NCI-H2227 (cell line): ENCODE results near the gene PRKCE.

ENCODE experiments used
- DNase-seq: peaks from one replicate; lab custom pipeline; 2025; ENCODE audit not compliant: unreplicated experiment; lab: John Stamatoyannopoulos, UW

The PRKCE gene

GRCh38 chr2:46091961-46092667, 440.6 kb downstream of the PRKCE start:
- no peak for DNase-seq

GRCh38 chr2:46094689-46095088, 443.2 kb downstream of the PRKCE start:
- no peak for DNase-seq

DNA sequence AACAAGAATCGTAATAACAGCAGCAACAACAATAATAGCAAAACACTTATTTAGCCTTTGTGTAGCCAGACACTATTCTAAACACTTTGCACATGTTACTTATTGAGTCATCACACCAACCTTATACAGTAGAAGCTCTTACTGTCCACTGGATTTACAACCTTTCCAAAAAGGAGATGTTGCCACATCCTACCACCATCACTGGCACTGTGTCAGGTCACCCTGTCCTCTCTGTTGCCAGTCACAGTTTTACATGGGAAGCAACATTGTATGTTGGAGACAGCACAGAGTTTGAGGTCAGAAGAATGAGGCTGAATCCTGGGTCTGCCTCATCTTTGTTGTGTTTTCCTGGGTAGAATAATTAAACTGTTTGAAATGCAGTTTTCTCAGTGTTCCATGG, 444.4 kb downstream of the PRKCE start:
- no peak for DNase-seq

DNA sequence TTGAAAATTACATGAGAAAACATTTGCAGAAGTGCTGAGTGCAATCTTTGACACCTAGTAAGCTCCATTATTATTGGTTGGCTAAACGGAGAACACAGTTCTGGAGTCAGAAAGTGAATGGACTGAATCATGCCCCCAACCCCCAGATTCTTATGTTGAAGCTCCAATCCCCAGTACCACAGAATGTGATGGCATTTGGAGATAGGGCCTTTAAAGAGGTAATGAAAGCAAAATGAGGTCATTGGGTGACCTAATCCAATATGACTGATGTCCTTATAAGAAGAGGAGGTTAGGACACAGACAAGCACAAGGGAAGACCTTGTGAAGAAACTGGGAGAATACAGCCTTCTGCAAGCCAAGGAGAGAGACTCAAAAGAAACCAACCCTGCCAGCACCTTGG, 444.8 kb downstream of the PRKCE start:
- no peak for DNase-seq

GRCh38 chr2:46097714-46098480, 446.4 kb downstream of the PRKCE start:
- no peak for DNase-seq

- DNase-seq, result no peak
These were observed 447.2 kb downstream of the PRKCE start for GRCh38 chr2:46098621-46099062.

DNA sequence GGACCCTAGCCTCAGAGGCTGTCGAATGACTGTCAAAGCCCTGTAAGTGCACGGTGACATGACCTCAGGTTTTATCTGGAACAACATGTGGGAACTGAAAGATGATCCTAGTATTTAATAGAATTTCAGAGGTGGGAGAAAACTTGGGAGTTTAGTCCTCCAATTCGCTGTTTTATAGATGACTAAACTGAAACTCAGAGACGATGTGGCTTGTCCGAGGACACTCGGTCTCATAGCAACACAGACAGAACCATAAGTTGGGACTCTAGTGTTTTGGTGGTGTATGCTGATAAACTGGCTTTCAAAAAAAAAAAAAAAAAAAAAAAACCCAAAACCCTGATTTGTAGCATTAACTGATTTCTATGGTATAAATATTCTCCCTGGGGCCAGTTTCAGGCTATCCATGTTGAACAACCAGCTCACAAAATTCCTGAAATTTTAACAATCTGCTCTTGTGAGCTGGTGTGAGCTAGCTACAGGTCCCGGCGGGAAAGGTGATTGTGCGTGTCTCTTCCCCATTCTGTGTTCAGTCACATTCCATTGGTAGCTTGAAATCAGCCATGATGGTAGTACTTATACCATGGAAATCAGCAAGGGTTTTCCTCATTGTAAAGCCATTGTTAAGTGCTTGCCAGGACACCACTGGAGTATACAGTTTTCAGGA, 450.2 kb downstream of the PRKCE start:
- no peak for DNase-seq

DNA sequence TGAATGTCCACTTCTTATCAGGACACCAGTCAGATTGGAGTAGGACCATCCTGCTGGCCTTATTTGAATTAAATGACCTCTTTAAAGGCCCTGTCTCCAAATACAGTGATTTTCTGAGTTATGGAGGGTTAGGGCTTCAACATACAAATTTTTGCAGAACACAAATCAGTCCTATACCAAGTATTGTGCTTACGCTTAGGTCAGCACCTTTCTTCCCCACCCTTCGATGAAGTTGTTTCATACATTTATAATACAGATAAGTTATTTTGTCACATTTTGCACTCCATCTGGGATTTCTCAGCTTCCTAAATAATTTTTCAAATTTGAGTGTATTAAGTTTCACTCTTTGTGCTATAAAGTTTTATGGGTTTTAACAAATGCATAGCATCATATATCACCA, 455.2 kb downstream of the PRKCE start:
- no peak for DNase-seq

GRCh38 chr2:46114996-46115395, 463.5 kb downstream of the PRKCE start:
- no peak for DNase-seq

DNA sequence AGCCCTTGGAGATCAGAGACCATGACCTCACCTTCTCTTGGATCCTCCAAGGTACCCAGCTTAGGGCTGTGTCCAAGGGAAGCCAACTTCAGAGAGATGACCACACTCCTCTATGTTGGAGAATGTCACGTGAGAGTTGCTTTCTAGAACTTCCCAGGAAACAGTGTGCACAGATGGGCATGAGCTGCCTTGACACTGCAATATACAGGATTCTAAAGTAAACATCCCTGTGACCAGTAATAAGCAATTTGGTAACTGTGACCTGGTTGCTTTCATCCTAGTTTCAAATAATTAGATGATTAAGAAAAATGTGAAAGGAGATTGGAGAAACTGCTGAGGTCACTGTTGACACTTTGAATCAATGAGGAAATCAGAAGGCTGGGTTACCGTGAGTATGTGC, 464.7 kb downstream of the PRKCE start:
- DNase-seq, result no peak

GRCh38 chr2:46116553-46116991, 465.1 kb downstream of the PRKCE start:
- DNase-seq, result no peak

DNA sequence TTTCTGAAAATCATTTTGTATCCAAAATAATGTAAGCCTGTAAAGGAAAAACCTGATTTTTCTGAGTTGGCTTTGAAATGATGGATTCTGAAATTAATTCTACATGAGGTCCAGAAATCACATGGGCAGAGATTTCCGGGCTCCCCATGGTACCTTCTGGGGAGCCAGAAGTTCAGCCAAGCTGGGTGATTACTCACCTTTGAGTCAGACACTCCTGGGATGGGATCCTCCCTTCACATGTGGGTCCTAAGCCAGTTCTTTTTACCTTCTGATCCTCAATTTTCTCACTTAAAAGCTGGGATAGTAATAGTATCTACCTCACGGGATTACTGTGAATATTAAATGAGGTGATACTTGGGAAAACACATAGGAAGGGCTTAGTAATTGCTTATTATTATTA, 465.9 kb downstream of the PRKCE start:
- no peak for DNase-seq

DNA sequence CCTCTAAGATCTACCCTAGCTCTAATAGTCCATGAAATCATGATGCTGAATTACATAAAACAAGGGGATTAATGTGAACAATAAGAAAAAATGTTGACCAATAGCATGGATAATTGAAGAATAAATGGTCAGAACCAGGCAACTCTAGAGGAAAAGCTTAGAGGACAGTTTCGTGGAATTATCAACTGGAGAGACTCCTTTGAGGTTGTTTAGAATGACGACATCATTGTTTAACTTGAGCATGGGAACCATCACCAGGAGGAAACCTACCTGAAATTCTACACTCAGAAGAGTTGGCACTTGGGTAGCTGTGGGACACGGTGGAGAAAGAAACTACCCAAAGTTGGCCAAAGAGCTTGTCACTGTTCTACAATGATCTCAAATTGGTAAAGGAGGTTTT, 466.5 kb downstream of the PRKCE start:
- DNase-seq, result no peak

GRCh38 chr2:46118656-46119371, 467.3 kb downstream of the PRKCE start:
- no peak for DNase-seq

DNA sequence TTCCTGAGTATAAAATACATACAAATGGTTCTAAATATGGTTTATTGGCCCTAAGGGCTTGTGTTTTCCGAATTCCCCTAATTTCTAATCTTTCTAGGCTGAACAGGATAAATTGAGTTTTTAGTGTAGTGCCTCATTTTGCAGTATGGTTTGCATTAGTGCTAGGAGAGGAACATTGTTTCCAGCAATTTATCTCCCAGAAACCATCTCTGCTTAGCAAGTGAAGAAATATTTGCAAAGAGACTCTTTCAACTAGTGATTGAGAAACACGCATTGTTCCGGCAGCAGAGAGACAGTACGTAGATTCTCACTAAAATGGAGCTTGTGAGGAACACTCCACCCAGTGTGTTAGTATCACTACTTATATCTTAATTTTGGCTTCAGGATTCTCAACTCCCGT, 468.0 kb downstream of the PRKCE start:
- DNase-seq, result no peak

DNA sequence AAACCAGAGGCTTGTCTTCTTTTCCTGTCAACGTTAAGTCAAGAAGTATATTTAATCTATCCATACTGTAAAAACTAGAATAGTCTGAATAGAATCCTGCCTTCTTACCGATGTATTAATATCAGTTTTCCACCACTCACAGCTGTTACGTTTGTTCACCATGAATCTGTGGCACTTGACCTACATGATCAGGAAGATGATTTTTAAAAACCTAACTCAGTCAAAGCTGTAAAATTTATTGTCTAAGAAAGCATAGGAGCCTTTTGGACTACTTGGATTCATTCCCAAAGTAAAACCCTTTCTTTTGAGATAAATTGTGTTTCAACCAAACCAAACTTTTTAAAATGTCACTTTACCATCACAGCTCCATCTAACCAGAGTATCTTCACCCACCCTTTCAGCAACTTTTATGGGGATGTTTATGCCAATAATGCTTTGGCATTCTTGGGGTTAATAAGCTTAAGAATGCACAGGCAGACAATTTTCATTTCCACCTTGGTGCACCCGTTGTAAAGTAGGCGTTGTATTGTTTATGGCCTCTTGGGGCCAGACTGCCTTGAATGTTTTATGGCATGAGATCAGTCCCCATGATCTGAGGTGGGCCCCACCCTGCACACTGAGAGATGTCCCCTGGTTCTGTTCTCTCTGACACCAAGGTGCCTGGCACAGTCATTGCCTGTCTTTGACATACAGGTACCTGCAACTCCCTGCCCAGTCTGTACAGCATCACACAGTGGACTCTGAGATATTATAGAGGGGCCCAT, 469.5 kb downstream of the PRKCE start:
- DNase-seq, result no peak

DNA sequence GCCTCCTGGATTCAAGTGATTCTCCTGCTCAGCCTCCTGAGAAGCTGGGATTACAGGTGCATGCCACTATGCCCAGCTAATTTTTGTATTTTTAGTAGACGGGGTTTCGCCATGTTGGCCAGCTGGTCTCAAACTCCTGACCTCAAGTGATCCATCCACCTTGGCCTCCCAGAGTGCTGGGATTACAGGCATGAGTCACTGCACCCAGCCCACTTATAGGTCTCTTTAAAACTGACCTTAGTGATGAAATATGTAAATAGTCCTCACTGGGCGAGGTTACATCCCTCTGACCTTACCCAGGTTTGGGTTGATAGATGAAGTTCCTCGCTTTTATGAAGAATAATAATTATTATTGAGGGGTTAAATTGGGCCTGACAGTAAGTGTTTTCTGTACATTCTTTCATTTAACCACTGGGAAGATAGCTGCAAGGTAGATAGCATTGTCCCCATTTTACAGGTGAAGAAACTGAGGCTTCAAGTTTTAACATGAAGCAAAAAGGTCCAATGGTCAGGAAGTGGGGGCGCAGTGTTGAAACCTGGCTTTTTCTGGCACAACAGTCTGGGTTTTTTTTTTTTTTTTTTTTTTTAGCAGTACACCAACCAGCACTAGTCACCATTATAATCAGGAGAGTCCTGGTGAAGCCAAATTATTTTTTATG, 471.0 kb downstream of the PRKCE start:
- DNase-seq, result no peak

DNA sequence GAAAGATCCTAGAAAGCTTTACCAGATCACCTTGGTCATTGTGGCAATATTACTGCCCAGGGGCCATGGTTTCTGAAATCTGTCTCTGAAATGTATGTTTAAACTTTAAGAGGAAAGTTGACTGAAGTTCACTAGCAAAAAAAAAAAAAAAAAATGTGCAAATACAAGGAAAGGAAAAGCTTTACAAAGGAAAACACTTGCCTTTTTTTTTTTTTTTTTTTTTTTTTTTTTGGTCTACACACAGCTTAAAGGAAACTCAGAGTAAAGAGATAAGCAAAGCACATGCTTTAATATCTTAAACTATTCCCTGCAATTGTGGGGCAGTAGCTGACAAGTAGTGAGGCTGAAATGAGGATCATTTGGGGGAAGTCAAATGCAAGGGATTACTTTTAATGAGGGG, 471.5 kb downstream of the PRKCE start:
- no peak for DNase-seq

GRCh38 chr2:46125798-46126197, 474.3 kb downstream of the PRKCE start:
- no peak for DNase-seq

- no peak for DNase-seq
These were observed 475.1 kb downstream of the PRKCE start for GRCh38 chr2:46126571-46126970.
